Measurements from ENCODE around the gene SND1.

The SND1 gene

GRCh38 chr7:128110641-128111364 lies 458.8 kb downstream of the SND1 start:
- H3K27ac ChIP-seq (ENCODE audit: poor library complexity, severe bottlenecking) = no peak overlapping the region
- peaks cover 4% of the 10 kb centered on the region for H3K27me3 ChIP-seq (ENCODE audit: insufficient read depth, poor library complexity, severe bottlenecking)
- no peak for TF ChIP-seq CTCF (IDR thresholded peaks at IDR 0.05; ENCODE audit: poor library complexity, severe bottlenecking)
- no peaks in the 10 kb centered on the region for H3K36me3 ChIP-seq (ENCODE audit: low read depth)
- ATAC-seq (ENCODE audit: low read depth) (no peak), DNase-seq (ENCODE audit: low spot score) (no peak)
- H3K9me3 ChIP-seq (ENCODE audit: severe bottlenecking) = no peaks in the 10 kb centered on the region
- H3K4me1 ChIP-seq (ENCODE audit: insufficient read depth, poor library complexity, severe bottlenecking) = peaks cover 8% of the 10 kb centered on the region
- H3K4me3 ChIP-seq (ENCODE audit: severe bottlenecking) = no peak overlapping the region

GRCh38 chr7:128112018-128112780 lies 460.2 kb downstream of the SND1 start:
- Histone ChIP-seq H3K36me3 (ENCODE audit: low read depth) (no peaks in the 10 kb centered on the region), H3K27ac (ENCODE audit: poor library complexity, severe bottlenecking) (no peak overlapping the region)

GRCh38 chr7:128112781-128113221 lies 460.8 kb downstream of the SND1 start:
- TF ChIP-seq CTCF (IDR thresholded peaks at IDR 0.05; ENCODE audit: poor library complexity, severe bottlenecking) = no peak
- Histone ChIP-seq H3K27me3 (ENCODE audit: insufficient read depth, poor library complexity, severe bottlenecking) (no peaks in the 10 kb centered on the region), H3K4me3 (ENCODE audit: severe bottlenecking) (no peak overlapping the region), H3K9me3 (ENCODE audit: severe bottlenecking) (no peaks in the 10 kb centered on the region), H3K27ac (ENCODE audit: poor library complexity, severe bottlenecking) (no peak overlapping the region), H3K4me1 (ENCODE audit: insufficient read depth, poor library complexity, severe bottlenecking) (peaks cover 9% of the 10 kb centered on the region), H3K36me3 (ENCODE audit: low read depth) (no peaks in the 10 kb centered on the region)
- ATAC-seq (ENCODE audit: low read depth) (no peak), DNase-seq (ENCODE audit: low spot score) (no peak)

More at GRCh38 chr7:128112018-128112780, 460.2 kb downstream of the SND1 start:
- no peak overlapping the region for H3K4me3 ChIP-seq (ENCODE audit: severe bottlenecking)
- TF ChIP-seq CTCF (IDR thresholded peaks at IDR 0.05; ENCODE audit: poor library complexity, severe bottlenecking) = no peak
- ATAC-seq (ENCODE audit: low read depth) (no peak), DNase-seq (ENCODE audit: low spot score) (no peak)
- H3K4me1 ChIP-seq (ENCODE audit: insufficient read depth, poor library complexity, severe bottlenecking) = peaks cover 9% of the 10 kb centered on the region
- no peaks in the 10 kb centered on the region for H3K27me3 ChIP-seq (ENCODE audit: insufficient read depth, poor library complexity, severe bottlenecking)
- H3K9me3 ChIP-seq (ENCODE audit: severe bottlenecking) = no peaks in the 10 kb centered on the region

- no peaks in the 10 kb centered on the region for H3K9me3 ChIP-seq (ENCODE audit: severe bottlenecking)
- H3K36me3 ChIP-seq (ENCODE audit: low read depth) = no peaks in the 10 kb centered on the region
- peaks cover 9% of the 10 kb centered on the region for H3K4me1 ChIP-seq (ENCODE audit: insufficient read depth, poor library complexity, severe bottlenecking)
- no peak for TF ChIP-seq CTCF (IDR thresholded peaks at IDR 0.05; ENCODE audit: poor library complexity, severe bottlenecking)
- H3K27me3 ChIP-seq (ENCODE audit: insufficient read depth, poor library complexity, severe bottlenecking) = no peaks in the 10 kb centered on the region
- DNase-seq (ENCODE audit: low spot score) (no peak), ATAC-seq (ENCODE audit: low read depth) (no peak)
- no peak overlapping the region for H3K4me3 ChIP-seq (ENCODE audit: severe bottlenecking)
- no peak overlapping the region for H3K27ac ChIP-seq (ENCODE audit: poor library complexity, severe bottlenecking)
Measured at GRCh38 chr7:128113839-128114238, 461.8 kb downstream of the SND1 start.
